H1 (cell line): ENCODE data around the gene MYOCD. TPM values are rescaled to one million over a fixed set of nuclear protein-coding genes. Genes with fewer than 3 reads are reported as not detected.

ENCODE experiments used
- JUN ChIP-seq: IDR thresholded peaks from 2 replicates; pipeline ENCODE4 v1.6.1; 2011; ENCODE audit warnings: low read depth, mild to moderate bottlenecking, improper control_type of control experiment, low read length
- NRF1 ChIP-seq: IDR thresholded peaks from 2 replicates; pipeline ENCODE4 v1.6.1; 2011; ENCODE audit warnings: mild to moderate bottlenecking, low read depth, low read length, improper control_type of control experiment
- POU5F1 ChIP-seq: IDR thresholded peaks from 2 replicates; pipeline ENCODE4 v1.6.1; 2011; ENCODE audit warnings: low read depth, mild to moderate bottlenecking, low read length, moderate library complexity
- RAD21 ChIP-seq, 2 experiments: IDR thresholded peaks in 1 of 2; conservative IDR thresholded peaks in 1 of 2; 2 replicates each; pipeline ENCODE4 v1.6.1; 2011; ENCODE audit warnings: low read depth in 2 of 2, low read length in 2 of 2, improper control_type of control experiment in 1 of 2, inconsistent platforms in 1 of 2, mild to moderate bottlenecking in 1 of 2, moderate library complexity in 1 of 2
- TAF1 ChIP-seq: IDR thresholded peaks from 2 replicates; pipeline ENCODE4 v1.6.1; 2011; ENCODE audit warnings: mild to moderate bottlenecking, low read depth, low read length
- polyA plus RNA-seq, 7 experiments: library from polyadenylated mRNA; depleted of rRNA in 3 of 7; stranded (reverse) in 5 of 7; unstranded in 2 of 7; fragments of >200 nt in 5 of 7; fragments of 200-250 nt in 2 of 7; gene quantifications; 1 replicate in 5 of 7; 2 replicates in 1 of 7; 4 replicates in 1 of 7; pipeline versions ENCODE4 v1.2.1 to v1.2.3, GENCODE V29; 2011 to 2013; ENCODE audit warnings: missing spikeins in 2 of 7, mixed read lengths in 2 of 7
- total RNA-seq: library from RNA; stranded (reverse); fragmentation: NEBNext Ultra II Directional; extraction: Animal tissue kit (Norgen Biotek cat#: 25700); gene quantifications from 2 replicates; pipeline ENCODE4 v1.2.1, GENCODE V29; 2021
- TF ChIP-seq, protein P1 (sequence below): fragments of 300-600 bp; sonication (generic); IDR thresholded peaks from 2 replicates; pipeline ENCODE4 v1.7.1; 2012; ENCODE audit warnings: low read length, moderate library complexity, mild to moderate bottlenecking, inconsistent platforms; ENCODE audit not compliant: insufficient replicate concordance

MYOCD gene
- total and polyA plus RNA-seq, 2 of the 8 experiments (the other 6 are each of a cell fraction or from before 2014, with no cell fraction given): 0.30 to 4.9 TPM

DNA sequence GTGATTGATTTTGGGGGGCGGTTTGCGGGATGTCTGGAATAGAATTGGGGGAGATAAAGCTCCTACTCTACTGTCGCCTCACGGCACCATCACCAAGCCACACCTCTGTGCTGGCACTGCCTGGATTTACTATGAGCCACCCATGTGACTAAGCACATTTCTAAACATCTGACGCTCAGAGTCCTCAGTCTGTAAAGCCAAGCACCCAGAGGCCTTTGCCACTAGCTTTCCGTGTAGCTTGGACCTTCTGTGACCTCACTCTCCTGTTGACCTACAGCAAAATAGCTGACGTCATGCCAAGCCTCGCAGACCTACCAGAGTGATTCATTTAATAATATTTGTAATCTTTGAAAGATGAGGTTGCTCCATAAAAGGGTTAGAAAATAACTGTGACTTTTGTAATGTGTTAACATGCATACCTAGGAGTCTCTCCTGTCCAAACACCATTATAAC lies 38.5 kb upstream of the MYOCD start (continued):
- TF ChIP-seq, protein P1, sequence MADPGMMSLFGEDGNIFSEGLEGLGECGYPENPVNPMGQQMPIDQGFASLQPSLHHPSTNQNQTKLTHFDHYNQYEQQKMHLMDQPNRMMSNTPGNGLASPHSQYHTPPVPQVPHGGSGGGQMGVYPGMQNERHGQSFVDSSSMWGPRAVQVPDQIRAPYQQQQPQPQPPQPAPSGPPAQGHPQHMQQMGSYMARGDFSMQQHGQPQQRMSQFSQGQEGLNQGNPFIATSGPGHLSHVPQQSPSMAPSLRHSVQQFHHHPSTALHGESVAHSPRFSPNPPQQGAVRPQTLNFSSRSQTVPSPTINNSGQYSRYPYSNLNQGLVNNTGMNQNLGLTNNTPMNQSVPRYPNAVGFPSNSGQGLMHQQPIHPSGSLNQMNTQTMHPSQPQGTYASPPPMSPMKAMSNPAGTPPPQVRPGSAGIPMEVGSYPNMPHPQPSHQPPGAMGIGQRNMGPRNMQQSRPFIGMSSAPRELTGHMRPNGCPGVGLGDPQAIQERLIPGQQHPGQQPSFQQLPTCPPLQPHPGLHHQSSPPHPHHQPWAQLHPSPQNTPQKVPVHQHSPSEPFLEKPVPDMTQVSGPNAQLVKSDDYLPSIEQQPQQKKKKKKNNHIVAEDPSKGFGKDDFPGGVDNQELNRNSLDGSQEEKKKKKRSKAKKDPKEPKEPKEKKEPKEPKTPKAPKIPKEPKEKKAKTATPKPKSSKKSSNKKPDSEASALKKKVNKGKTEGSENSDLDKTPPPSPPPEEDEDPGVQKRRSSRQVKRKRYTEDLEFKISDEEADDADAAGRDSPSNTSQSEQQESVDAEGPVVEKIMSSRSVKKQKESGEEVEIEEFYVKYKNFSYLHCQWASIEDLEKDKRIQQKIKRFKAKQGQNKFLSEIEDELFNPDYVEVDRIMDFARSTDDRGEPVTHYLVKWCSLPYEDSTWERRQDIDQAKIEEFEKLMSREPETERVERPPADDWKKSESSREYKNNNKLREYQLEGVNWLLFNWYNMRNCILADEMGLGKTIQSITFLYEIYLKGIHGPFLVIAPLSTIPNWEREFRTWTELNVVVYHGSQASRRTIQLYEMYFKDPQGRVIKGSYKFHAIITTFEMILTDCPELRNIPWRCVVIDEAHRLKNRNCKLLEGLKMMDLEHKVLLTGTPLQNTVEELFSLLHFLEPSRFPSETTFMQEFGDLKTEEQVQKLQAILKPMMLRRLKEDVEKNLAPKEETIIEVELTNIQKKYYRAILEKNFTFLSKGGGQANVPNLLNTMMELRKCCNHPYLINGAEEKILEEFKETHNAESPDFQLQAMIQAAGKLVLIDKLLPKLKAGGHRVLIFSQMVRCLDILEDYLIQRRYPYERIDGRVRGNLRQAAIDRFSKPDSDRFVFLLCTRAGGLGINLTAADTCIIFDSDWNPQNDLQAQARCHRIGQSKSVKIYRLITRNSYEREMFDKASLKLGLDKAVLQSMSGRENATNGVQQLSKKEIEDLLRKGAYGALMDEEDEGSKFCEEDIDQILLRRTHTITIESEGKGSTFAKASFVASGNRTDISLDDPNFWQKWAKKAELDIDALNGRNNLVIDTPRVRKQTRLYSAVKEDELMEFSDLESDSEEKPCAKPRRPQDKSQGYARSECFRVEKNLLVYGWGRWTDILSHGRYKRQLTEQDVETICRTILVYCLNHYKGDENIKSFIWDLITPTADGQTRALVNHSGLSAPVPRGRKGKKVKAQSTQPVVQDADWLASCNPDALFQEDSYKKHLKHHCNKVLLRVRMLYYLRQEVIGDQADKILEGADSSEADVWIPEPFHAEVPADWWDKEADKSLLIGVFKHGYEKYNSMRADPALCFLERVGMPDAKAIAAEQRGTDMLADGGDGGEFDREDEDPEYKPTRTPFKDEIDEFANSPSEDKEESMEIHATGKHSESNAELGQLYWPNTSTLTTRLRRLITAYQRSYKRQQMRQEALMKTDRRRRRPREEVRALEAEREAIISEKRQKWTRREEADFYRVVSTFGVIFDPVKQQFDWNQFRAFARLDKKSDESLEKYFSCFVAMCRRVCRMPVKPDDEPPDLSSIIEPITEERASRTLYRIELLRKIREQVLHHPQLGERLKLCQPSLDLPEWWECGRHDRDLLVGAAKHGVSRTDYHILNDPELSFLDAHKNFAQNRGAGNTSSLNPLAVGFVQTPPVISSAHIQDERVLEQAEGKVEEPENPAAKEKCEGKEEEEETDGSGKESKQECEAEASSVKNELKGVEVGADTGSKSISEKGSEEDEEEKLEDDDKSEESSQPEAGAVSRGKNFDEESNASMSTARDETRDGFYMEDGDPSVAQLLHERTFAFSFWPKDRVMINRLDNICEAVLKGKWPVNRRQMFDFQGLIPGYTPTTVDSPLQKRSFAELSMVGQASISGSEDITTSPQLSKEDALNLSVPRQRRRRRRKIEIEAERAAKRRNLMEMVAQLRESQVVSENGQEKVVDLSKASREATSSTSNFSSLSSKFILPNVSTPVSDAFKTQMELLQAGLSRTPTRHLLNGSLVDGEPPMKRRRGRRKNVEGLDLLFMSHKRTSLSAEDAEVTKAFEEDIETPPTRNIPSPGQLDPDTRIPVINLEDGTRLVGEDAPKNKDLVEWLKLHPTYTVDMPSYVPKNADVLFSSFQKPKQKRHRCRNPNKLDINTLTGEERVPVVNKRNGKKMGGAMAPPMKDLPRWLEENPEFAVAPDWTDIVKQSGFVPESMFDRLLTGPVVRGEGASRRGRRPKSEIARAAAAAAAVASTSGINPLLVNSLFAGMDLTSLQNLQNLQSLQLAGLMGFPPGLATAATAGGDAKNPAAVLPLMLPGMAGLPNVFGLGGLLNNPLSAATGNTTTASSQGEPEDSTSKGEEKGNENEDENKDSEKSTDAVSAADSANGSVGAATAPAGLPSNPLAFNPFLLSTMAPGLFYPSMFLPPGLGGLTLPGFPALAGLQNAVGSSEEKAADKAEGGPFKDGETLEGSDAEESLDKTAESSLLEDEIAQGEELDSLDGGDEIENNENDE: no peak
- TF ChIP-seq NRF1 (no peak), TAF1 (no peak), JUN (no peak), POU5F1 (no peak), RAD21 (IDR thresholded peaks at IDR 0.05 in 1 of 2, conservative IDR thresholded peaks at IDR 0.05 in 1 of 2; ENCODE audit: low read depth in 2 of 2, low read length in 2 of 2) (no peak)
- TF ChIP-seq, all 59 proteins: peak for 0
